ENCODE measurements around the gene SLC22A5. TPM values are rescaled to one million over a fixed set of nuclear protein-coding genes. Genes with fewer than 3 reads are reported as not detected.

Gene SLC22A5
- total RNA-seq, 4 donors from 2014 or later: 34.6 to 129 (median 67.8) TPM

DNA sequence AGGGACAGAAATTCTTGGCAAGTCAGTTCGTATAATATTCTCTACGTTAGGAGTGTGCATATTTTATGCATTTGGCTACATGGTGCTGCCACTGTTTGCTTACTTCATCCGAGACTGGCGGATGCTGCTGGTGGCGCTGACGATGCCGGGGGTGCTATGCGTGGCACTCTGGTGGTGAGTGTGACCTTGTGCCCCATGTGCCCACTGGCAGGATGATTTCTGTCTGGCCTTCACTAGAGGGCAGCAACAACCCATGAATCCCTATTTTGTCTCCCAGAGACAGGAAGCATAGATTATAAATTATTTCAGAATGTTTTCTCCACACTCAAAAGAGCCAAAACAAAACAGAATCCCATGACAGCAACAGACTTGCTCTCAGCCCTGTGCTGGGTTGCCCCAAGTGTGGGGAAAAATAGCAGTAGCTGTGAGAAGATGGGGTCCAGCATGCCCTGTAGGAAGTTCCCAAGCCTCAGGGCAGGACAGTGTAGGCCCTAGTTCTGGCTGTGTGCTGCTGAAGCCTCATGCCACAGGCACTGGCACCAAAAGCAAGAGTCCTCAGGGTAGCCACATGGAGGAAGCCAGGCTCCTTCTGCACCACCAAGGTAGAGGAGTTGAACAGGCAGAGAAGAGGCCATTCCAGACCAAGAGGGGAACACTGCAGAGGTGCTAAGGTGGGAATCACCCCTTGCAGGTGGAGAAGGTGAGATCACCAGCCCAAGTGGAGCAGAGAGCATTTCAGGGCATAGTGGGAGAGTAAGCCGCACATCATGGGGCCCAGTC, 16.0 kb downstream of the SLC22A5 start:
- WGBS, 2 donors (ENCODE audit: low coverage in 1 of 2): 29 to 80% methylated on average over 1 to 9 of the region's 9 CpGs
- Histone ChIP-seq H3K4me1 (peaks cover 29 to 54% (median 41%) of the 10 kb centered on the region in 4 donors), H3K27me3 (no peaks in the 10 kb centered on the region), H3K9me3 (no peaks in the 10 kb centered on the region), H3K27ac (peak overlapping the region; percentile 85 to 90 (median 87)), H3K4me3 (no peak overlapping the region), H3K36me3 (no peaks in the 10 kb centered on the region)
- intact Hi-C loops (cut with DNase I; ENCODE audit: low total_unique reads): no loop called here
- no peak for TF ChIP-seq EP300 (IDR thresholded peaks at IDR 0.05; ENCODE audit: low read depth)
- TF ChIP-seq, protein P1, sequence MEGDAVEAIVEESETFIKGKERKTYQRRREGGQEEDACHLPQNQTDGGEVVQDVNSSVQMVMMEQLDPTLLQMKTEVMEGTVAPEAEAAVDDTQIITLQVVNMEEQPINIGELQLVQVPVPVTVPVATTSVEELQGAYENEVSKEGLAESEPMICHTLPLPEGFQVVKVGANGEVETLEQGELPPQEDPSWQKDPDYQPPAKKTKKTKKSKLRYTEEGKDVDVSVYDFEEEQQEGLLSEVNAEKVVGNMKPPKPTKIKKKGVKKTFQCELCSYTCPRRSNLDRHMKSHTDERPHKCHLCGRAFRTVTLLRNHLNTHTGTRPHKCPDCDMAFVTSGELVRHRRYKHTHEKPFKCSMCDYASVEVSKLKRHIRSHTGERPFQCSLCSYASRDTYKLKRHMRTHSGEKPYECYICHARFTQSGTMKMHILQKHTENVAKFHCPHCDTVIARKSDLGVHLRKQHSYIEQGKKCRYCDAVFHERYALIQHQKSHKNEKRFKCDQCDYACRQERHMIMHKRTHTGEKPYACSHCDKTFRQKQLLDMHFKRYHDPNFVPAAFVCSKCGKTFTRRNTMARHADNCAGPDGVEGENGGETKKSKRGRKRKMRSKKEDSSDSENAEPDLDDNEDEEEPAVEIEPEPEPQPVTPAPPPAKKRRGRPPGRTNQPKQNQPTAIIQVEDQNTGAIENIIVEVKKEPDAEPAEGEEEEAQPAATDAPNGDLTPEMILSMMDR (IDR thresholded peaks at IDR 0.05): peak; percentile 64 to 81 (median 66)
- in situ Hi-C loops (cut with MboI; ENCODE audit: low pct_ligation_motif_present in 1 of 4, low pct_unique_long_range_greater_than_20kb in 1 of 4, low sequenced_read_pairs in 3 of 4): loop anchor here (10.0 to 25.0 kb wide), 5 partner anchors 119 to 452 kb away; partner anchors contain the start of genes SOWAHA (in 2 of the 4), SEPTIN8 (in 1 of the 4) and SHROOM1 (in 1 of the 4)
- peak; percentile 66 for DNase-seq

DNA sequence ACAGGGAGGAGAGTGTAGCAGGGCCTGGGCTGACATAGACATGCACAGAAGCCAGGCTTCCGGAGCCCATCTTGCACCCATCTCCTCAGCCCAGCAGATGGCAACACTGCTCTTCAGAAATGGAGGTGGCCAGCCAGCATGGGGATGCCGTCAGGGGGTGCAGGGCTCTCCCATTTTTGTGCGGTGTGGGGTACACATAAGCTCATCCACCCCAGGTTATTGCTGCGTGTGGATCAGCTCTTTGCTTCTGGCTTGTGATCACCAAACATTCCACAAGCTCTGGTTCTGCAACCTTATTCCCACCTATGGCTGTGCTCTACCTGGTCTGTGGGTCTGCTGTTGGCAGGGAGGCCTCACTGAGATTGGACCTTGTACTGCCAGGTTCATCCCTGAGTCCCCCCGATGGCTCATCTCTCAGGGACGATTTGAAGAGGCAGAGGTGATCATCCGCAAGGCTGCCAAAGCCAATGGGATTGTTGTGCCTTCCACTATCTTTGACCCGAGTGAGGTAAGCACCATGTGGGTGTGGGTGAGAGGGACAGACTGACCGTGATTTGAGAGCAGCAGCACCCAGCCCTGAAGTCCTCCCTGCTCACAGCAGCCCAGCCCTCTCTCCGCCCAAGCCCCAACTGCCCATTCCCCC, 17.3 kb downstream of the SLC22A5 start:
- H3K27me3 ChIP-seq: no peaks in the 10 kb centered on the region
- no peaks in the 10 kb centered on the region for H3K36me3 ChIP-seq
- H3K4me1 ChIP-seq: peaks cover 29 to 54% (median 41%) of the 10 kb centered on the region in 4 donors
- H3K27ac ChIP-seq: peak overlapping the region; percentile 85 to 90 (median 87)
- in situ Hi-C loops (cut with MboI; ENCODE audit: low pct_ligation_motif_present in 1 of 4, low pct_unique_long_range_greater_than_20kb in 1 of 4, low sequenced_read_pairs in 3 of 4) (loop anchor here (10.0 to 25.0 kb wide), 5 partner anchors 118 to 451 kb away; partner anchors contain the start of genes SOWAHA (in 2 of the 4), SEPTIN8 (in 1 of the 4) and SHROOM1 (in 1 of the 4)), intact Hi-C loops (cut with DNase I; ENCODE audit: low total_unique reads) (loop anchor here (1.0 kb wide), 1 partner anchor 112 kb away; no protein-coding TSS in a partner anchor)
- peak; percentile 81 for DNase-seq
- WGBS, 2 donors (ENCODE audit: low coverage in 1 of 2): 0 to 22% methylated on average over 1 to 9 of the region's 10 CpGs
- no peaks in the 10 kb centered on the region for H3K9me3 ChIP-seq
- H3K4me3 ChIP-seq: no peak overlapping the region
- TF ChIP-seq POLR2A (IDR thresholded peaks at IDR 0.05) (no peak), EP300 (IDR thresholded peaks at IDR 0.05; ENCODE audit: low read depth) (no peak), POLR2AphosphoS5 (IDR thresholded peaks at IDR 0.05) (peak in 1 of 3 donors; percentile 28)
- TF ChIP-seq, protein P1 (IDR thresholded peaks at IDR 0.05): peak; percentile 76 to 91 (median 84)

DNA sequence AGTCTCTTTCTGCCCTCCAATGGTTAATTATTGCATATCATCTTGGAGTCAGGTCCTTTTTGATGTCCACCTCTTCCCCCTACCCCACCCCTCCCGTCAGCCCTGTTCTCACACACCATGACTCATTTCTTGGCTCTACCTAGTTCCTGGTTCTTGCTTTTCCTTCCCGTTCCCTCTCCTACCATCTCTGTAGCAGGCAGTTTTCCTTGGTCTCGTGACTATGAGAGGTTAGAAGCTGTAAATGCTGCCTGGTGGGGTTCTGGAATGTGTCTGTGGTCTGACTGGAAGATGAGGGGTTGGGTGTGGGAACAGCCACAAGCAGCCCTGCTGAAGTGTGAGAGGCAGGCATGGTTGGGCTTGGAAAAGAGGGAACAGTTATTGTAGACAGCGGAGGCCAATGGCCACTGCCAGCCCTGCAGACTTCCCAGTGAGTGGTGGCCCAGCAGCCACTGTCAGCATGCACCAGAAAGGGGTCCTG, 18.2 kb downstream of the SLC22A5 start:
- WGBS, 2 donors (ENCODE audit: low coverage in 1 of 2): 14 to 25% methylated on average over 2 to 4 of the region's 4 CpGs

More for the DNA sequence above, 18.2 kb downstream of the SLC22A5 start:
- DNase-seq: peak; percentile 73
- intact Hi-C loops (cut with DNase I; ENCODE audit: low total_unique reads): loop anchor here (1.0 kb wide), 1 partner anchor 111 kb away; no protein-coding TSS in a partner anchor
- H3K4me3 ChIP-seq: no peak overlapping the region
- no peaks in the 10 kb centered on the region for H3K9me3 ChIP-seq
- peak; percentile 81 for TF ChIP-seq EP300 (IDR thresholded peaks at IDR 0.05; ENCODE audit: low read depth)
- peak; percentile 27 for TF ChIP-seq POLR2A (IDR thresholded peaks at IDR 0.05)
- TF ChIP-seq, protein P1 (IDR thresholded peaks at IDR 0.05): peak in 1 of 5 experiments; percentile 30
- peak; percentile 83 to 88 (median 83) for TF ChIP-seq POLR2AphosphoS5 (IDR thresholded peaks at IDR 0.05)
- no peaks in the 10 kb centered on the region for H3K27me3 ChIP-seq
- no peaks in the 10 kb centered on the region for H3K36me3 ChIP-seq
- in situ Hi-C loops (cut with MboI; ENCODE audit: low pct_ligation_motif_present in 1 of 4, low pct_unique_long_range_greater_than_20kb in 1 of 4, low sequenced_read_pairs in 3 of 4): loop anchor here (10.0 to 25.0 kb wide), 5 partner anchors 117 to 450 kb away; partner anchors contain the start of genes SOWAHA (in 2 of the 4), SEPTIN8 (in 1 of the 4) and SHROOM1 (in 1 of the 4)
- H3K27ac ChIP-seq: peak overlapping the region; percentile 85 to 90 (median 87)
- peaks cover 29 to 54% (median 41%) of the 10 kb centered on the region in 4 donors for H3K4me1 ChIP-seq
